Spleen (tissue), 7 donors: Measurements from ENCODE around the gene TOR4A.

Source experiments
- POLR2A ChIP-seq, 3 donors: fragments of 450-650 bp; IDR thresholded peaks; one replicate each; pipeline ENCODE4 v1.5.1; 2017; ENCODE audit warnings: antibody characterized with exemption in 3 of 3, mild to moderate bottlenecking in 1 of 3
- POLR2AphosphoS5 ChIP-seq, 3 donors: sonication (generic); formaldehyde crosslinking; IDR thresholded peaks; one replicate each; pipeline ENCODE4 v1.5.1; 2017; ENCODE audit warnings: antibody characterized with exemption in 3 of 3
- TF ChIP-seq, protein P1 (sequence below), 11 experiments: fragments of 200-600 bp in 7 of 11; fragments of 450-650 bp in 4 of 11; sonication (generic) in 4 of 11; IDR thresholded peaks in 8 of 11; conservative IDR thresholded peaks in 3 of 11; 1 replicate in 7 of 11; 2 replicates in 4 of 11; pipeline versions ENCODE4 v1.4.0 to v1.8.0; 2016 to 2021; ENCODE audit warnings: antibody characterized with exemption in 11 of 11, inconsistent platforms in 4 of 11, mild to moderate bottlenecking in 1 of 11
- donor health status: DM: no; HTN: no; CAD: no; lungs with moderate emphysema.
- donor health status: DM: no; HTN: no; CAD: no.
- donor health status: DM: no; HTN: no; CAD: no.

DNA sequence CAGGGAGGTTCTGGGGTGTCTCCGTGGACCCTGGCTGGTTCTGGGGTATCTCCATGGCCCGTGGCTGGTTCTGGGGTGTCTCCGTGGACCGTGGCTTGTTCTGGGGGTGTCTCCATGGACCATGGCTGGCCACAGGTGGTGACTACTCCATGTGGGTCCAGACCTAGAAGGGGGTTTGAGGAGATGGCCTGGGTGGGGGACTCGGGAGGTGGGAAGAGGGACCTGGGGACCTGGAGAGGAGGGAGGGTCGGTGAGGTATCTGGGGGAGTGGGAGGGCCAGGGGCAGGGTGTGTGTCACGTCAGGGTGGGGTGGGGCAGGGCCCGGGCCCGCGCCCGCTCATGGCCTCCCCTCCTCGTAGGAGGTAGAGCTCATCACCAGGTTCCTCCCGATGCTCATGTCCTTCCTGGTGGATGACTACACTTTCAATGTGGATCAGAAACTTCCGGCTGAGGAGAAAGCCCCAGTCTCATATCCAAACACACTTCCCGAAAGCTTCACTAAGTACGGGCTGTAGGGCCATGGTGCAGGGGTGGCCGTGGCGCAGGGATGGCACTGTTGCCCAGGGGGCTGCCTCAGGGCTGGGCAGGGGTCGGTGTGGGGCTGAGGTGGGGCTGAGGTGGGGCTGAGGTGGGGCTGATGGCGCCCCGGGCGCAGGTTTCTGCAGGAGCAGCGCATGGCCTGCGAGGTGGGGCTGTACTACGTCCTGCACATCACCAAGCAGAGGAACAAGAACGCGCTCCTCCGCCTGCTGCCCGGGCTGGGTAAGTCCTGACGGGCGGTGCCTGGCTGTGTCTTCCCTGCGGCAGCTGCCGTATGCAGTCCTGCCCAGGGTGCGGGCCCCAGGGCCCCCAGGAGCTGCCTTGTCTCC is 10.7 kb upstream of the TOR4A start:
- TF ChIP-seq, protein P1, sequence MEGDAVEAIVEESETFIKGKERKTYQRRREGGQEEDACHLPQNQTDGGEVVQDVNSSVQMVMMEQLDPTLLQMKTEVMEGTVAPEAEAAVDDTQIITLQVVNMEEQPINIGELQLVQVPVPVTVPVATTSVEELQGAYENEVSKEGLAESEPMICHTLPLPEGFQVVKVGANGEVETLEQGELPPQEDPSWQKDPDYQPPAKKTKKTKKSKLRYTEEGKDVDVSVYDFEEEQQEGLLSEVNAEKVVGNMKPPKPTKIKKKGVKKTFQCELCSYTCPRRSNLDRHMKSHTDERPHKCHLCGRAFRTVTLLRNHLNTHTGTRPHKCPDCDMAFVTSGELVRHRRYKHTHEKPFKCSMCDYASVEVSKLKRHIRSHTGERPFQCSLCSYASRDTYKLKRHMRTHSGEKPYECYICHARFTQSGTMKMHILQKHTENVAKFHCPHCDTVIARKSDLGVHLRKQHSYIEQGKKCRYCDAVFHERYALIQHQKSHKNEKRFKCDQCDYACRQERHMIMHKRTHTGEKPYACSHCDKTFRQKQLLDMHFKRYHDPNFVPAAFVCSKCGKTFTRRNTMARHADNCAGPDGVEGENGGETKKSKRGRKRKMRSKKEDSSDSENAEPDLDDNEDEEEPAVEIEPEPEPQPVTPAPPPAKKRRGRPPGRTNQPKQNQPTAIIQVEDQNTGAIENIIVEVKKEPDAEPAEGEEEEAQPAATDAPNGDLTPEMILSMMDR (IDR thresholded peaks at IDR 0.05 in 8 of 11, conservative IDR thresholded peaks at IDR 0.05 in 3 of 11): no peak
- peak in 1 of 3 donors; percentile 33 for TF ChIP-seq POLR2AphosphoS5 (IDR thresholded peaks at IDR 0.05)
- no peak for TF ChIP-seq POLR2A (IDR thresholded peaks at IDR 0.05)
